B cell (primary cell): Measurements from ENCODE around the gene PNCK. TPM values are rescaled to one million over a fixed set of nuclear protein-coding genes. Genes with fewer than 3 reads are reported as not detected.
"Not testable (repeated sequence)": the region's sequence is repeated elsewhere in the genome, so short reads cannot be mapped to it uniquely, and the experiment has no call there.

Experiments used
- ATAC-seq: fragments of 200-7000 bp; cut with Tn5 transposase; one replicate; pipeline ENCODE4 v1.10.0; 2021; ENCODE audit warnings: low read depth, mild to moderate bottlenecking, moderate number of reproducible peaks, moderate library complexity
- CTCF ChIA-PET: fragments of 350-600 bp; sonication (Branson Sonifier 250); formaldehyde crosslinking; loops from one replicate; lab custom pipeline; 2021; ENCODE audit warnings: antibody characterized with exemption, inconsistent platforms; lab: Charles Lee
- POLR2A ChIA-PET: fragments of 350-600 bp; sonication (Branson Sonifier 250); formaldehyde crosslinking; loops from one replicate; lab custom pipeline; 2021; ENCODE audit warnings: antibody characterized with exemption; lab: Charles Lee
- DNase-seq: peaks from one replicate; pipeline ENCODE4 v3.0.0; 2013
- H2AFZ ChIP-seq: 2 replicates; pipeline ENCODE4 v1.6.1; 2012; ENCODE audit warnings: mild to moderate bottlenecking, low read depth, low read length; ENCODE audit not compliant: insufficient read depth, poor library complexity, severe bottlenecking
- H3K27ac ChIP-seq, 2 donors: 1 replicate in 1 of 2; 2 replicates in 1 of 2; pipeline ENCODE4 v1.5.1; 2012 to 2013; ENCODE audit warnings: low read length in 2 of 2, mild to moderate bottlenecking in 2 of 2, moderate library complexity in 1 of 2
- H3K27me3 ChIP-seq, 4 experiments: fragments of 200-600 bp in 1 of 4; sonication (generic) in 1 of 4; replicated peaks in 1 of 4; 1 replicate in 2 of 4; 2 replicates in 2 of 4; pipeline versions ENCODE4 v1.6.1 to v1.7.0; 2013 to 2016; ENCODE audit warnings: low read length in 3 of 4, mild to moderate bottlenecking in 2 of 4, mixed read lengths in 1 of 4, moderate library complexity in 1 of 4; ENCODE audit not compliant: insufficient read depth in 4 of 4, control insufficient read depth in 3 of 4; ENCODE audit errors: control extremely low read depth in 1 of 4
- H3K36me3 ChIP-seq, 2 experiments: replicated peaks in 1 of 2; 1 replicate in 1 of 2; 2 replicates in 1 of 2; pipeline versions ENCODE4 v1.6.1 to v1.7.1; 2013; ENCODE audit warnings: low read length in 1 of 2; ENCODE audit not compliant: insufficient read depth in 2 of 2, control insufficient read depth in 1 of 2; ENCODE audit errors: control extremely low read depth in 1 of 2, extremely low read depth in 1 of 2
- H3K4me1 ChIP-seq, 2 donors: fragments of 200-600 bp in 1 of 2; sonication (generic) in 1 of 2; 1 replicate in 1 of 2; 2 replicates in 1 of 2; pipeline versions ENCODE4 v1.5.1 to v1.6.1; 2013 to 2017; ENCODE audit warnings: low read length in 2 of 2; ENCODE audit not compliant: control insufficient read depth in 2 of 2, insufficient read depth in 2 of 2
- H3K4me2 ChIP-seq: replicated peaks from 2 replicates; pipeline ENCODE3; 2012; ENCODE audit warnings: mild to moderate bottlenecking, low read depth, low read length; ENCODE audit not compliant: poor library complexity, severe bottlenecking
- H3K4me3 ChIP-seq, 5 experiments: fragments of 200-600 bp in 1 of 5; sonication (generic) in 1 of 5; 1 replicate in 3 of 5; 2 replicates in 2 of 5; pipeline versions ENCODE4 v1.5.1 to v1.7.0; 2011 to 2016; ENCODE audit warnings: low read length in 4 of 5, mild to moderate bottlenecking in 4 of 5, low read depth in 2 of 5, control low read depth in 1 of 5, moderate library complexity in 1 of 5; ENCODE audit not compliant: insufficient read depth in 1 of 5; ENCODE audit errors: control extremely low read depth in 1 of 5, extremely low read depth in 1 of 5
- H3K79me2 ChIP-seq: fragments of 200-600 bp; sonication (generic); one replicate; pipeline ENCODE4 v1.6.0; 2016; ENCODE audit warnings: low read length; ENCODE audit not compliant: control insufficient read depth, insufficient read depth
- H3K9ac ChIP-seq: fragments of 200-600 bp; sonication (generic); 2 replicates; pipeline ENCODE4 v1.6.1; 2017; ENCODE audit warnings: mild to moderate bottlenecking, low read length, moderate library complexity
- H3K9me3 ChIP-seq, 3 donors: one replicate each; pipeline versions ENCODE4 v1.6.1 to v1.7.1; 2013; ENCODE audit warnings: low read length in 2 of 3; ENCODE audit not compliant: control insufficient read depth in 2 of 3, insufficient read depth in 1 of 3; ENCODE audit errors: control extremely low read depth in 1 of 3
- H4K20me1 ChIP-seq: 2 replicates; pipeline ENCODE4 v1.6.0; 2012; ENCODE audit warnings: mild to moderate bottlenecking, low read length; ENCODE audit not compliant: insufficient read depth, control insufficient read depth, poor library complexity, severe bottlenecking
- H3K27ac Mint-ChIP-seq: one replicate; pipeline ENCODE4 v1.8.0; 2021; ENCODE audit warnings: mixed read lengths
- H3K27me3 Mint-ChIP-seq: one replicate; pipeline ENCODE4 v1.8.0; 2021; ENCODE audit warnings: mixed read lengths
- H3K4me1 Mint-ChIP-seq: one replicate; pipeline ENCODE4 v1.8.0; 2021; ENCODE audit warnings: mixed read lengths
- H3K4me3 Mint-ChIP-seq: one replicate; pipeline ENCODE4 v1.8.0; 2021; ENCODE audit warnings: mixed read lengths
- H3K9me3 Mint-ChIP-seq: one replicate; pipeline ENCODE4 v1.8.0; 2022; ENCODE audit warnings: mixed read lengths; ENCODE audit not compliant: insufficient read depth
- CTCF ChIP-seq: fragments of 200-600 bp; IDR thresholded peaks from one replicate; pipeline ENCODE4 v1.8.0; 2022; ENCODE audit warnings: antibody characterized with exemption, mild to moderate bottlenecking
- EZH2 ChIP-seq: IDR thresholded peaks from 2 replicates; pipeline ENCODE4 v1.6.1; 2012; ENCODE audit warnings: borderline replicate concordance, low read depth, mild to moderate bottlenecking, moderate library complexity, low read length; ENCODE audit not compliant: insufficient read depth, poor library complexity, severe bottlenecking
- WGBS: methylation state at CpG from one replicate; pipeline ENCODE4 v1.1.5; 2013; ENCODE audit warnings: missing lambda C conversion rate; ENCODE audit not compliant: insufficient coverage; 5-methylcytosine and 5-hydroxymethylcytosine counted together
- intact Hi-C: fragments of 100-400 bp; cut with micrococcal nuclease; formaldehyde crosslinking; loops from one replicate; pipeline ENCODE4 v1.10.0; 2022
- polyA plus RNA-seq: library from polyadenylated mRNA; depleted of rRNA; stranded (reverse); fragments of >200 nt; gene quantifications from 2 replicates; pipeline ENCODE4 v1.2.3, GENCODE V29; 2012
- total RNA-seq, 2 donors: library from RNA; stranded (reverse); fragments of 120-200 nt in 1 of 2; gene quantifications; 1 replicate in 1 of 2; 2 replicates in 1 of 2; pipeline versions ENCODE4 v1.2.3 to v1.2.4, GENCODE V29; 2013 to 2022

PNCK gene
- total and polyA plus RNA-seq, 2 donors (not counting 1 experiment from before 2014, with no cell fraction given), result 0.99 TPM; not detected in 1

DNA sequence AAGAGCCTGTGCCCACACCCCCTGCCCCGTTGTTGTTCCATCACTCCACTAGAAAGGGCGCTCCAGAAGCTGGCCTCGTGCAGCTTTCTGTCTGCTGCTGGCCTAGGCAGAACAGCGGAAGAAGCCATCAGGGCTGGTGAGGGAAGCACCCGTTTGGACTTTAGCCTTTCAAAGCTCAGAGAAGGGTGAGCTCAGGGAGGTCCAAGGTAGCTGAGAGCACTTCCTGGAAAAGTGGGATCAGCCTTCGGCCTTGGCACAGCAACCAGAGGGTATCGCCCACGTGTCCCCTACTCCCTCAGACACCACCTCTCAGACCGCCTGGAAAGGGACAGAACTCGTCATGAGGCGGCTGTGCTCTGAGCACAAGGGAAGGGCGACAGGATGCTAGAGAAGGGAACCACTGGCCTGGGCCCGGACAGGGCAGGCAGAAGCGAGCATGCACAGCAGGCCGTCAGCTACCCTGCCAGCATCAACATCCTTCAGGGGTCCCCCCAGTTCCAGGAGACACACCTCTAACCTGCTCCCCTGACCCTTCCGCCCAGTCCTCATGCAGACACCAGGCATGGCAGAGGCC is 25.7 kb upstream of the PNCK start:
- H3K4me2 ChIP-seq, DNase-seq, H3K79me2 ChIP-seq, H3K4me3 ChIP-seq, H3K27me3 Mint-ChIP-seq, H3K9me3 Mint-ChIP-seq, intact Hi-C loops, H2AFZ ChIP-seq, H3K9me3 ChIP-seq, H3K4me1 Mint-ChIP-seq, H3K27me3 ChIP-seq, ATAC-seq, H3K4me3 Mint-ChIP-seq, H3K9ac ChIP-seq, H3K27ac ChIP-seq, CTCF ChIA-PET, H3K4me1 ChIP-seq, H3K27ac Mint-ChIP-seq: not testable (repeated sequence)
- peaks cover 11% of the 10 kb centered on the region for H4K20me1 ChIP-seq
- H3K36me3 ChIP-seq, result peaks cover 0 to 14% of the 10 kb centered on the region in 2 experiments
- POLR2A ChIA-PET, result interaction anchor here (0.6 kb wide), 2 partner anchors 45 to 153 kb away, joined by 3 to 4 read pairs; no protein-coding TSS in a partner anchor
- 95% methylated on average over 7 of the region's 16 CpGs for WGBS

GRCh38 chrX:153697924-153698865 is 24.6 kb upstream of the PNCK start:
- Mint-ChIP-seq H3K4me1 (no peaks in the 10 kb centered on the region), H3K4me3 (no peak overlapping the region), H3K27ac (no peak overlapping the region), H3K27me3 (no peaks in the 10 kb centered on the region), H3K9me3 (no peaks in the 10 kb centered on the region)
- Histone ChIP-seq H3K4me3 (no peak overlapping the region), H2AFZ (no peak overlapping the region), H3K27ac (no peak overlapping the region), H4K20me1 (peaks cover 5% of the 10 kb centered on the region), H3K9ac (no peak overlapping the region), H3K27me3 (no peaks in the 10 kb centered on the region), H3K4me2 (no peak overlapping the region), H3K36me3 (peaks cover 0 to 14% of the 10 kb centered on the region in 2 experiments), H3K4me1 (no peaks in the 10 kb centered on the region), H3K9me3 (no peaks in the 10 kb centered on the region), H3K79me2 (no peaks in the 10 kb centered on the region)
- WGBS, result 86% methylated on average over 5 of the region's 16 CpGs
- ATAC-seq, result no peak
- DNase-seq, result no peak
- ChIA-PET CTCF (no interaction called here), POLR2A (no interaction called here)
- intact Hi-C loops, result no loop called here
- TF ChIP-seq EZH2, result no peak
- no peak for TF ChIP-seq CTCF

- H3K4me3 Mint-ChIP-seq, result not testable (repeated sequence)
- 98% methylated on average over 15 of the region's 16 CpGs for WGBS
These were observed 23.5 kb upstream of the PNCK start for GRCh38 chrX:153696986-153697722.

More at GRCh38 chrX:153696986-153697722, 23.5 kb upstream of the PNCK start:
- H3K4me1 Mint-ChIP-seq, POLR2A ChIA-PET, H3K4me1 ChIP-seq, H3K27me3 Mint-ChIP-seq, H3K79me2 ChIP-seq, H4K20me1 ChIP-seq, H3K27ac ChIP-seq, H2AFZ ChIP-seq, CTCF ChIA-PET, H3K9me3 ChIP-seq, H3K9me3 Mint-ChIP-seq, H3K27me3 ChIP-seq, H3K4me3 ChIP-seq, H3K9ac ChIP-seq, H3K36me3 ChIP-seq, DNase-seq, ATAC-seq, H3K4me2 ChIP-seq, H3K27ac Mint-ChIP-seq, intact Hi-C loops: not testable (repeated sequence)
